HG03159 (cell line): ENCODE measurements around the gene UGT1A9.

ENCODE experiments used
- ATAC-seq: cut with Tn5 transposase; IDR thresholded peaks from one replicate; pipeline ENCODE4 v1.9.1; 2021; ENCODE audit warnings: mild to moderate bottlenecking, moderate library complexity; ENCODE audit not compliant: unreplicated experiment

The UGT1A9 gene

GRCh38 chr2:233758141-233758540 lies 86.4 kb downstream of the UGT1A9 start:
- ATAC-seq: no peak

- no peak for ATAC-seq
These were observed 87.2 kb downstream of the UGT1A9 start for GRCh38 chr2:233758849-233759248.

GRCh38 chr2:233760043-233760442 lies 88.3 kb downstream of the UGT1A9 start, which contains the start of gene UGT1A1:
Gene UGT1A1, plus strand, starts transcription at chr2:233760270. Its CDS starts 18 bp downstream, at chr2:233760288.
- no peak for ATAC-seq

- ATAC-seq: no peak
These were observed 89.5 kb downstream of the UGT1A9 start for GRCh38 chr2:233761040-233761769.

- no peak for ATAC-seq
These were observed 92.6 kb downstream of the UGT1A9 start for GRCh38 chr2:233764264-233764663.

- ATAC-seq: no peak
These were observed 93.1 kb downstream of the UGT1A9 start for GRCh38 chr2:233764761-233765160.

GRCh38 chr2:233766416-233766815 lies 94.7 kb downstream of the UGT1A9 start:
- no peak for ATAC-seq

- ATAC-seq: no peak
These were observed 96.4 kb downstream of the UGT1A9 start for GRCh38 chr2:233768076-233768475.

GRCh38 chr2:233769260-233769659 lies 97.6 kb downstream of the UGT1A9 start:
- no peak for ATAC-seq

GRCh38 chr2:233772153-233772552 lies 100.5 kb downstream of the UGT1A9 start:
- ATAC-seq: no peak

- ATAC-seq: no peak
These were observed 100.9 kb downstream of the UGT1A9 start for GRCh38 chr2:233772583-233772982.

- ATAC-seq: no peak
These were observed 102.2 kb downstream of the UGT1A9 start for GRCh38 chr2:233773854-233774253.

GRCh38 chr2:233775414-233775813 lies 103.7 kb downstream of the UGT1A9 start:
- no peak for ATAC-seq

- ATAC-seq: no peak
These were observed 106.3 kb downstream of the UGT1A9 start, which contains the start of gene MROH2A for GRCh38 chr2:233778030-233778429. Gene MROH2A, plus strand, starts transcription at chr2:233778330. Its CDS starts 1,029 bp downstream, at chr2:233779359.

GRCh38 chr2:233779722-233780121 lies 108.0 kb downstream of the UGT1A9 start:
- ATAC-seq: no peak

GRCh38 chr2:233780771-233781170 lies 109.1 kb downstream of the UGT1A9 start:
- no peak for ATAC-seq

- no peak for ATAC-seq
These were observed 117.9 kb downstream of the UGT1A9 start for GRCh38 chr2:233789554-233789953.

GRCh38 chr2:233791151-233791882 lies 119.6 kb downstream of the UGT1A9 start:
- no peak for ATAC-seq

GRCh38 chr2:233791883-233792329 lies 120.2 kb downstream of the UGT1A9 start:
- ATAC-seq: no peak

GRCh38 chr2:233792720-233793119 lies 121.0 kb downstream of the UGT1A9 start:
- no peak for ATAC-seq

GRCh38 chr2:233793465-233794127 lies 121.9 kb downstream of the UGT1A9 start:
- ATAC-seq: no peak
